IPS-20b (cell line): ENCODE data around the gene FARS2.

ENCODE experiments used
- H3K27ac ChIP-seq: one replicate; pipeline ENCODE4 v1.5.1; 2013; ENCODE audit warnings: low read length
- H3K27me3 ChIP-seq: 2 replicates; pipeline ENCODE4 v1.6.1; 2013; ENCODE audit warnings: mild to moderate bottlenecking, low read length, inconsistent platforms; ENCODE audit not compliant: insufficient read depth
- H3K36me3 ChIP-seq: 2 replicates; pipeline ENCODE4 v1.6.1; 2013; ENCODE audit warnings: low read depth, mild to moderate bottlenecking, inconsistent platforms, low read length, moderate library complexity; ENCODE audit not compliant: insufficient read depth
- H3K4me1 ChIP-seq: 2 replicates; pipeline ENCODE4 v1.6.1; 2013; ENCODE audit warnings: mild to moderate bottlenecking, control low read depth, inconsistent platforms, low read length, moderate library complexity; ENCODE audit not compliant: insufficient read depth
- H3K4me3 ChIP-seq: 2 replicates; pipeline ENCODE4 v1.5.1; 2013; ENCODE audit warnings: mild to moderate bottlenecking, low read length, inconsistent platforms
- H3K9ac ChIP-seq: 2 replicates; pipeline ENCODE4 v1.6.1; 2013; ENCODE audit warnings: low read depth, mild to moderate bottlenecking, inconsistent platforms, low read length, moderate library complexity
- H3K9me3 ChIP-seq: 2 replicates; pipeline ENCODE4 v1.6.1; 2013; ENCODE audit warnings: mild to moderate bottlenecking, low read depth, low read length, inconsistent platforms; ENCODE audit not compliant: insufficient read depth

The FARS2 gene

DNA sequence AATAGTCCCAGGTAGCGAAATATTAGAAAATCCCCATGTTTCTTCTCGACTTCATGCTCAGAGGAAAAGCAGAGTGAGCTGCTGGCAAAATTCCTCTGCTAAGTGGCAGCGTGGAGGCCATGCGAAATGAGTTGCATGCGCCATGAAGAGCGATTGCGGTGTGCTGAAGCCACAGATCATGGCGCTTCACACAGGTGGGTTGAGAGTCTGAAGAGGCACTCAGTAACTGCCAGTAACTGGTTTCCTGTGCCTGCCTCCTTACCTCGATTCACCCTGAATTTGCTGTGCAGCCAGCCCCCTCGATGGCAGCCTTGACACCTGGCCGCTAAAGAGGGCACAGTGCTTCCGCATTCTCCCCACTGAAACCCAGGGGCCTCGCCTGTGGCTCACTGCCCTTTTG lies 443.9 kb downstream of the FARS2 start:
- H3K27me3 ChIP-seq, result no peaks in the 10 kb centered on the region
- no peak overlapping the region for H3K4me3 ChIP-seq
- H3K4me1 ChIP-seq, result no peaks in the 10 kb centered on the region
- no peaks in the 10 kb centered on the region for H3K9me3 ChIP-seq
- no peak overlapping the region for H3K27ac ChIP-seq
- H3K9ac ChIP-seq, result no peak overlapping the region
- no peaks in the 10 kb centered on the region for H3K36me3 ChIP-seq

DNA sequence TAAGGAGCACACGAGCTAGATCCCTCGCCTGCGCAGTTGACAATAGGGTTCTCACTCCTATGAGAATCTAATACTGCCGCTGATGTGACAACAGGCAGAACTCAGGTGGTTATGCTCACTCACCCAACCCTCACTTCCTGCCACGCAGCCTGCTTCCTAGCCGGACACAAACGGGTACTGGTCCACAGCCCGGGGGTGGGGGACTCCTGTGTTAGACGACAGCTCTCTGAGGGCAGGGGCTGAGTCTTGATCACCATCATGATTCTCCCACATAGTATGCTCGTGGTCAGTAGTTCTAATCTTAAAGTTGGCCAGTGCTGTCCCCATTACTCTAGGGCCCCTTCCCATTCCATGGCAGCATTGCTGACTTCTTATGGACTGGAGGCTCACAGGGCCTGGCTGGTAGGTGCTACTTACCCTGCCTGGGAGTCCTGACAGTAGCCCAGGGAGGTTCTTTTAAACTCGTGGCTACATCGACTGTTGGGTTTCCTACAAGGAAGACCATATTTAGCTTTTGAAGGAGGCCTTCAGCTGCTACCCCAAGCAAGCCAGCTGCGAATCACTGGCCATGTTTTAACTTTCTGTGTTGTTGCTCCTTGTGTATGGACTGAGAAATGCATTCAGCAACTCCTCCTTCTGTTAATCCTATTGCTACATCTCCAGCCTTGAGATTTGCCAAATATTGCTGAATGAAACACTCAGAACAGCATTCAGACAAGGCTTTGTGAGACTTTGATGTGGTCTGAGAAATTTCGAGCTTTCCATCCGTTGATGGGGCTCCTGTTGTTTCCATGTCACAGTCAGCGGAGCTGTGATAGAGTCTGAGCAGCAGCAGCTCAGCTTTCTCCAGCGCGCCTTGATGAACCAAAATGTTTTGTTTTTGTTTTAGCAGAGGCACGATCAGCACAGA lies 445.1 kb downstream of the FARS2 start:
- no peak overlapping the region for H3K4me3 ChIP-seq
- no peaks in the 10 kb centered on the region for H3K27me3 ChIP-seq
- H3K9ac ChIP-seq, result no peak overlapping the region
- H3K4me1 ChIP-seq, result no peaks in the 10 kb centered on the region
- no peak overlapping the region for H3K27ac ChIP-seq
- no peaks in the 10 kb centered on the region for H3K9me3 ChIP-seq
- no peaks in the 10 kb centered on the region for H3K36me3 ChIP-seq

DNA sequence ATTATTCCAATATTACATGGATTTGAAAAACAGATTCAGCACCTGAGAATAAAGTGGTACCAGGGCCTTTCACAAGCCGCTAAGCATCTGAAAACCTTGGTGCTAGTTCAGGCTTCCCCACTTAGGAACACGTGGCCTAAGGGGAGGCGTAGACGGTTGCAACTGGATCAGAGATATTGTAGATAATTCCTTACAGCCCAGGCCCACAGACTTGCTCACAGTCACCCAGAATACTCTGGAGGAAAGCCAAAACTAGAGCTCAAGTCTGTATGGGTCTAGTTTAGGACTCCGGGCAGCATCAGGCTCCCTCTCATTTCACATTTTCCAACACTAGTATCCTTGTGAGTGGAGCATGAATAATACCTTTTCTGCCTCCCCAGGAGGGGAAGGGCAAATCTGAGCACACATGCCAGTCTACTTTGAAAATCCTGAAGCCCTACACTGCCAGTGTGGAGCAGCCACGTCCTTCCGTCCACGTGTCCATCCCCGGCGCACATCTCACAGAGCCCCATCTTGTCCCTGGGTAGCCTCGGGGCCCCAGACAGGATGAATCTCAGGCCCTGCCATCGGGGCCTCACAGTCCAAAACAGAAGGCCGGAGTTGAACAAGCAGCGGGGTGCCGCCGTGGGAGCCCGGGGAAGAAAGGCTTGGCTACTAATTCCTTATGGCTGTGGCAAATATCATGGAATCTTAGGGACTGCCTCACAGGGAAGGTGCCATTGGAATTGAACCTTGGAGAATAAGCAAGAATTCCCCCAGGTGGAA lies 446.1 kb downstream of the FARS2 start:
- Histone ChIP-seq H3K27ac (no peak overlapping the region), H3K4me3 (no peak overlapping the region), H3K9ac (no peak overlapping the region), H3K36me3 (no peaks in the 10 kb centered on the region), H3K9me3 (no peaks in the 10 kb centered on the region), H3K27me3 (no peaks in the 10 kb centered on the region), H3K4me1 (peaks cover 3% of the 10 kb centered on the region; the same call in 1 of the 2 replicates)

DNA sequence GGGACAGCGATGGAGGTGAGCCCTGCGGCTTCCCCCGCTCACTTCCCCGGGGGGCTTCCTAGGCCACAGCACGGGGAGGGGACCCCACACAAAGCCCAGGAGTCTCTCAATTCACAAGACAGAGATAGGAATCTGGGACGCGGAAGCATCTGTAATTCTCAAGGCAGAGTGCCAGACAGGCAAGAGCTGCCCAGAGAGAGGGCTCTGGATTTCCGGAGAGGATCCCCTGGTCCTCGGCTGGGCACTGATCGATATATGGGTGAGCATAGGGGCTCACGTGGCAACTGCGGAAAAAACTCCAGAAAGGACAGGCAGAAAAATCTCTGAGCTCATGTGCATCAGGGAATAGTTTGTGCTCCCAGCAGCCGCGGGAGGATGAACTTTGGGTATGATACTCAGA lies 449.2 kb downstream of the FARS2 start:
- H3K9ac ChIP-seq, result no peak overlapping the region
- H3K27me3 ChIP-seq, result no peaks in the 10 kb centered on the region; the same call in 1 of the 2 replicates

DNA sequence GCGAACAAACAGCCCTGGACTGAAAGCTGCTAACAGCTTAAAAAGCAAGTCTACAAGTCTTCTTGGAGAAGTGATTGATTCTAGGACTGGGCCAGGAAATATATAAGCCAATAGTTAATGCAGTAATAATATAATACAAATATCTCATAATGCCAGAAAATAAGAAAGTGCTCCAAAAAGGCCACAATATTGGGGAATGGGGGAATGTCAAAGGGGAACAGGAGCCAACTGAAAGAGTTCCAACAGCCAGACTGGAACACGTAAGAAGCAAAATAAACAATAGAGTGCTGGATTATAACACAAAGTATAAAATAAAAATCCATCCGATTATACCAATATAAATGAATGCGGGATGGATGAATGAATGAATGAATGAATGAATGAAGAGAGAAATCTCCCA lies 449.6 kb downstream of the FARS2 start:
- H3K27me3 ChIP-seq, result no peaks in the 10 kb centered on the region; the same call in 1 of the 2 replicates
- no peak overlapping the region for H3K27ac ChIP-seq
- H3K4me3 ChIP-seq, result no peak overlapping the region
- H3K9ac ChIP-seq, result no peak overlapping the region
- no peaks in the 10 kb centered on the region for H3K36me3 ChIP-seq
- no peaks in the 10 kb centered on the region for H3K9me3 ChIP-seq
- H3K4me1 ChIP-seq, result peaks cover 17% of the 10 kb centered on the region

More for the DNA sequence above, 449.2 kb downstream of the FARS2 start:
- no peak overlapping the region for H3K27ac ChIP-seq
- no peaks in the 10 kb centered on the region for H3K36me3 ChIP-seq
- H3K9me3 ChIP-seq, result no peaks in the 10 kb centered on the region
- no peak overlapping the region for H3K4me3 ChIP-seq
- H3K4me1 ChIP-seq, result peaks cover 17% of the 10 kb centered on the region

DNA sequence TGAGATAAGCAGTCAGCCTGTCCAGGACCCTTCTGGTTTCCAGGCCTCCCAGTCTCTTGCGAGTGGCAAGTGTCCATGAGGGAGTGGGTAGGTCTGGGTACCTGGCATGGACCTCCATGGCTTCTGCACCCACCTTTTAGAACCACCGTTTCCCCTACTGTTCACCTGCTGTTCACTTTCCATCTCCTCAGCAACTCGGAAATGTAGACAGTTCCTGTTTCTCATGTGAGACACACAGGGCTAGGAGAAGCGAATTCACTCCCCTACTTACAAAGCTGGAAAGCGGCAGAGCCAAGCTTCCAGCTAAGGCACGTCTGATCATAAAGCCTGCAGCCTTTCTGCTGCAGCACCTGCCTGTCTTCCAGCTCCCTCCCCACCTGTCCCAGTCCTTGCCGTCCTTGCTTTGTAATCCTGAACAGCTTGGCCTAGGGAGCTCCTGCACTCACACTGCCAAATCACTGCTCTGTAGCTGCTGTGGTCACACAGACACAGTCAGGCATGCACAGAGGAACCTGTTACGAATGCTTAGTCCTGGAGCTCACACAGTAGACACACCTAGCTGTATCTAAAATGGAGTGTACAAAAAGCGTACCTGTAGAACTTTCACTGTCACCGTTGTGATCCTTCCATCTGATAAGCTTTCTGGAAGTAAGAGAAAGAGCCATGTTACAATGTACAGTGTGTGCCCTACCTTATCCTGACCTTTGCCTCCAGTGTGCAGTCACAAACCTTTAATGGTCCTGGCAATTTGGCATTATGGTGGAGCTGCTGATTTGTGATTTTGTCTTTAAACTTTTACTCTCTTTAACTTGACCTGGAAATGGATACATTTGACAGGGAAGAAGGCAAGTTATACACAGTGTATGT lies 451.3 kb downstream of the FARS2 start:
- no peaks in the 10 kb centered on the region for H3K36me3 ChIP-seq
- no peak overlapping the region for H3K4me3 ChIP-seq
- no peak overlapping the region for H3K9ac ChIP-seq
- H3K9me3 ChIP-seq, result no peaks in the 10 kb centered on the region
- H3K27me3 ChIP-seq, result no peaks in the 10 kb centered on the region; the same call in 1 of the 2 replicates
- peaks cover 17% of the 10 kb centered on the region for H3K4me1 ChIP-seq
- no peak overlapping the region for H3K27ac ChIP-seq

DNA sequence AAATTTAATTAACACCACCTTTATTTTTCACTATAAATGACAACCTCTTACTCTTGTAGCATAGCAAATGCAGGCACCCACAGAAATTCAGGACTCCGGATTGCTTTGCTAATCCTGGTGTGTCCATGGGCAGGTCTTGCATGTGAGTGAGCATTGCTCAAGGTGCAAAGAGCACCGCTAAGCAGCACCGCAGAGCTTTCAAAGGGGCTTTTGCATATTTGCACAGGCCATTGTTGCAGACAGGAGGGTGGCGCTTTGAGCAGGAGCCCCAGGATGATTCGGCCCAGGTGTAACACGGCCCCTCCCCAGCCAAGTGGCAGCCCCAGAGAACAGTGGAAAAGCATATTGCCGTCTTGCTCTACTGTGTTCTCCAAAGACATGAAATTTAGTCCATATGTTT lies 452.2 kb downstream of the FARS2 start:
- Histone ChIP-seq H3K9ac (no peak overlapping the region), H3K9me3 (no peaks in the 10 kb centered on the region; the same call in 1 of the 2 replicates), H3K27me3 (no peaks in the 10 kb centered on the region; the same call in 1 of the 2 replicates), H3K4me3 (no peak overlapping the region), H3K36me3 (no peaks in the 10 kb centered on the region), H3K4me1 (peaks cover 17% of the 10 kb centered on the region), H3K27ac (no peak overlapping the region)

DNA sequence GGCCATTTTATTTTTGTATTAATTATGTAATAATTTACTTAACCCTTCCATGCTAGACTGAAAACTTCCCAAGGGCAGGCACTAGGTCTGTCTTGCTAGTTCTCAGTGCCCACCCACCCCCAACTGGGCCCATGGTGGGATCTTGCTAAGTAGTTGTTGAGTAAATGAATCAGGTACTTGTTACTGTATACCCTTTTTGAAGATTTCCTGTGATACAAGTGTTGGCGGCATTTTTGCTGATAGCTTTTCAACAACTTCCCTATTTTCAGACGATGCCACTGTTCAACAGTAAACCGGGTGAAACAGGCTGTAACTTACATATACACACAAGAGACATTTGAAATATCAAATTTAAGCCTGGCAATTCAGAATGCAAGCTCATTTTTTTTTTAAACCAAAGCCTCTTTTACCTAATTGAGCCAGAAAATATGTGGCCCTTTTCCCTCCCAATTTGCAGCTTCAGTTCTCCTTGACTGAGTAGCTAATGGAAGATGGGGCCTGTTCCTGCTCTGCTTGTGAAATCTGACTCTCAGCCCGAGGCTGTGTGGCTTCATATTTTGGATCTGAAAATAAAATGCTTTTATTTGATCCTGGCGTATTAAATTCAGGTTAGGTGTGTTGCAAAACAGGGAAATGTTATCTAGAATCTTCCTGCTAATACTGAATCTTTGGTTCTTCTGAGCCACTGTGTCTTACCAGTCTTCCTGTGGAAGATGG lies 457.1 kb downstream of the FARS2 start:
- H3K27ac ChIP-seq, result no peak overlapping the region
- no peaks in the 10 kb centered on the region for H3K36me3 ChIP-seq
- peaks cover 12% of the 10 kb centered on the region for H3K4me1 ChIP-seq
- H3K4me3 ChIP-seq, result no peak overlapping the region
- H3K9me3 ChIP-seq, result no peaks in the 10 kb centered on the region; the same call in 1 of the 2 replicates
- H3K27me3 ChIP-seq, result no peaks in the 10 kb centered on the region; the same call in 1 of the 2 replicates
- no peak overlapping the region for H3K9ac ChIP-seq

DNA sequence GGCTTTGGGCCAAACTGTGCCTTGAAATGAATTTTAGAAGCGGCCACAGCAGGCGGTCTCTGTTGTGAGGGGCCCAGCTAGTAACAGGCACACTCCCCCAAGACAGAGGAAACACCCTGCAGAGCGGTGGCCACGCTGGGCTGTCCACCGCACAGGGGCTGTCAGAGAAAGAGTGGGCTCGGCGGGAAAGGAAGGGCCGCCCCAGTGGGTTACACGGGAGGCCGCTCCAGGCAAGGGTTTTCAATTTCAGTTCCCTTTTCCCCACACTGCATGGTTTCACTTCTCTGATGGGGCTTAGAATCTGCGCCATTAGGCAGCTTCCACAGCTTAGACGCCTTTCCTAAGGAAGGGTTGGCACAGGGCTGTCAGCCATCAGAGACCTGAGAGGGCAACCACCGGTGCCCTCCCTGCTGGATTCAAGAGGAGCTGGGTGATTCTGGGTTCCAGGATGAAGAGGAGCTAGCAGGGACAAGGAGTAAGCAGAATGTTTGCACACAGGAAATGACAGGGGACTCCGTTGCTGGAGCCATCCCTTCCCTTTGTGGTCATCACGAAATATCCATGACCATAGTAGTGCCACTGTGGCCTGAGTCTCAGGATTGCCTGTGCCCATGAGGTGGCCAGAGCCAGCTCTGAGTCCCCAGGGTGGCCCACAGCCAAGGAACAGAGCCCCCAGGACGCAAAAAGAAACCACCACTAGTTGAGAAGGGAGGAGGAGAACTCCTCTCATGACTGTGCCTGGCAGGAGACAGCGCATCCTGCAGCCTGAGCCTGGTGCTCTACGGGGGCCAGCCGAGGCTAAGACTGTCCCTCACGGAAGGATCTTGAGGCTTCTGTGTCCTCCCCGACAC lies 462.8 kb downstream of the FARS2 start:
- H3K9me3 ChIP-seq, result no peaks in the 10 kb centered on the region
- H3K4me3 ChIP-seq, result no peak overlapping the region
- H3K9ac ChIP-seq, result no peak overlapping the region
- no peak overlapping the region for H3K27ac ChIP-seq
- no peaks in the 10 kb centered on the region for H3K27me3 ChIP-seq
- no peaks in the 10 kb centered on the region for H3K36me3 ChIP-seq
- peaks cover 12% of the 10 kb centered on the region for H3K4me1 ChIP-seq

DNA sequence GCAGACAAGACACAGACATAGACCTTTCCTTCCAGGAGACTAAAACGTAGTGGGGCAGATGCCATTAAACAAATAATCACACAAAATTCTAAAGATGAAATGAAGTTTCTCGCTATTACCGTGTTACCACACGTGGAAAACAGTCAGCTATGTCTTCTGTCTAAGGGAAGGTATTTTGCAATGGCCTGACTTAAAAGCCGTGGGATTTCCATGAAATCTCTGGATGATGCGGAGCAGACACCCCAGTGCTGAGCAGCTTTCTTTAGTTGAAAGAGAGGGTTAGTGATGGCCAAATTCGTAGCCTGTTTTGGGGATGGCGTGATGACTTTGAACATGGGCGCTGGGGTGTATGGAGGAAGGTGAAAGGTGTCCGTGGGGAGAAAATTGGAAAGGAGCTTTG lies 463.6 kb downstream of the FARS2 start:
- Histone ChIP-seq H3K9me3 (no peaks in the 10 kb centered on the region), H3K36me3 (no peaks in the 10 kb centered on the region), H3K27ac (no peak overlapping the region), H3K4me3 (no peak overlapping the region), H3K9ac (no peak overlapping the region), H3K27me3 (no peaks in the 10 kb centered on the region), H3K4me1 (peaks cover 12% of the 10 kb centered on the region)
